HG03025 (cell line): ENCODE results near the gene CHST8.
"Not testable (repeated sequence)": the region's sequence is repeated elsewhere in the genome, so short reads cannot be mapped to it uniquely, and the experiment has no call there.

Source experiments
- ATAC-seq: cut with Tn5 transposase; IDR thresholded peaks from one replicate; pipeline ENCODE4 v1.9.1; 2021; ENCODE audit warnings: mild to moderate bottlenecking, moderate library complexity; ENCODE audit not compliant: unreplicated experiment, low FRiP score

CHST8 gene

DNA sequence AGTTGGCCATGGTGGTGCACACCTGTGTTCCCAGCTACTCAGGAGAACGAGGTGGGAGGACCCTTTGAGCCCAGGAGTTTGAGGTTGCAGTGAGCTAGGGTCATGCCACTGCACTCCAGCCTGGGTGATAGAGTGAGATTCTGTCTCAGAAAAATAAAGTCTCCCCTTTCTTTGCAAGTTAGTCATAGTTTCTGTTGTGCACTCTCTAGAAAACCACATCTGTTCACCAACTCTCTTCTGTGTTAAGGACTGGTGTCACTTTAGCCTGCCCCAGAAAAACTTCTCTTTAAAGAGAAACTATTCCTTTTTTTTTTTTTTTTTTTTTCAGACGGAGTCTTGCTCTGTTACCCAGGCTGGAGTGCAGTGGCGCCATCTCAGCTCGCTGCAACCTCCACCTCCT lies 4.9 kb upstream of the CHST8 start:
- no peak for ATAC-seq

DNA sequence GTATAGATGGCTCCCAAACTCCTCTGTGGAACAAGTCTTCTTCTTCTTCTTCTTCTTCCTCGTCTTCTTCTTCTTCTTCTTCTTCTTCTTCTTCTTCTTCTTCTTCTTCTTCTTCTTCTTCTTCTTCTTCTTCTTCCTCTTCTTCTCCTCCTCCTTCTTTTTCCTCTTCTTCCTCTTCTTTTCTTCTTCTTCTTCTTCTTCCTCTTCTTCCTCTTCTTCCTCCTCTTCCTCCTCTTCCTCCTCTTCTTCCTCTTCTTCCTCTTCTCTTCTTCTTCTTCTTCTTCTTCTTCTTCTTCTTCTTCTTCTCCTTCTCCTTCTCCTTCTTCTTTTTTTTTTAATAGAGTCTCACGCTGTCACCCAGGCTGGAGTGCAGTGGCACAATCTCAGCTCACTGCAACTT lies 3.4 kb upstream of the CHST8 start:
- not testable (repeated sequence) for ATAC-seq

DNA sequence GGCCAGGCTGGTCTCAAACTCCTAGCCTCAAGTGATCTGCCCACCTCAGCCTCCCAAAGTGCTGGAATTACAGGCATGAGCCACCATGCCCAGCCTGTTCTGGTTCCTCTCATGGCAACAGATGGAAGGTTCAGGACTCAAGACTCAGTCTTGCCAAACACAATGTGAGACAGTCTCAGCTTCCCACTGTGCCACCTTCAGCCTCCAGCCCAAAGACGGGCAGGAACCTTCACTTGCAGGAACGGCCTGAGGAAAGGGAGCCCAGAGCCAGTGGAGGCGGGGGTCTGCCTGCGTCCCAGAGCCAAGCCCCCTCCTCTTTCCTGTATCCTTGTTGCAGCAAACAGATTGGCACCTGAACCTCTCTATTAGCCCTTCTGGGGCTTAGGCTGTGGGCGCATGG lies 2.9 kb upstream of the CHST8 start:
- no peak for ATAC-seq

DNA sequence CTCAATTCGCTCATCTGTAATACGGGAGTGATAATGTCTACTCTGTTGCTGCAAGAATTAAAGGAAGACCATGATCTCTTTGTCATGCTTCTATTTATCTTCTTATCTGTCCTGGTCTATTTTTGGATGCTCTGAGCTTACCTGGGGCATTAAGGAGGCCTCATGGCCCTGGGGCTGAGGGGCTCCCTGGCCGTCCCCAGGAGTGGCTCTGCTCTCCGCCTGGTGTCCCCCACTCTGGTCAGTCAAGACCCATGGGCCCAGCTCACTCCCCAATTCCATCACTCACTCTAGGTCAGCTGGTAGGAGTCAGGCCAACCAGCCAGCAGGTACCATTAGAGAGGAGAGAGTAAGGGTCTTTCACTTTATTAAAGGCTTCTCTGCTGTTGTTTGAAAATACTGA lies 1.1 kb upstream of the CHST8 start:
- ATAC-seq = no peak

DNA sequence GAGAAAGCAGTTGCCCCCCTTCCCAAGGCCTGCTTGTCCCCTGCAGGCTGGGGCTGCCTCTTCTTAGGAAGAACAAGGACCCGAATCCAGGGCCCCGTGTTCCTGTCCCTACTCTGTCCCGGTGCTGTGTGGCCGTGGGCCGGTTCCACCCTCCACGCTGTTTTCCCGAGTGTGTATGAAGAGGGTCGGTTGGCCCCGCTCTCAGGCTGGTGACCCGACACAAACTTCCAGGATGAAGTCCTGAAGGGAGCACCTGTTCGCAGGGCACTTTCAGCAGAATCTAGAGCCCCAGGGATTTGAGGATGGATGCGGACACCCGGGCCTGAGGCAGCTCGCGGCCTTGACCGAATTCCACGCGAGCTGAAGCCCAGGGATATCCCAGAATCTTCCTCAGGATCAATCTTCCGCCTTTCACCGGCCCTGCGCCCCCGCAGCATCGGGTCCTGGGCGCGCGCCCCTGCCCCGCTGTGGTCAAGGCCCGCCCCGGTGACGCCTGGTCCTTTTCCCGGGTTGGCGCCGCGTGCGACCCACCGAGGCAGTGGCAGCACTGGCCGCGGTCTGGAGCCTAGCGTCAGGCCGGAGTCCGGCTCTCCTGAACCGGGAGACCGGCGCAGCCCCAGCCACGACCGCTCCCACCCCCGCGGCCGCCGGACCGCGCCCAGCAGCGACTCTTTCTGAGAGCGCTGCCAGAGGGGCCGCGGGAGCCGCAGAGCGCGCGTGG lies 528 bp upstream of the CHST8 start:
- no peak for ATAC-seq

DNA sequence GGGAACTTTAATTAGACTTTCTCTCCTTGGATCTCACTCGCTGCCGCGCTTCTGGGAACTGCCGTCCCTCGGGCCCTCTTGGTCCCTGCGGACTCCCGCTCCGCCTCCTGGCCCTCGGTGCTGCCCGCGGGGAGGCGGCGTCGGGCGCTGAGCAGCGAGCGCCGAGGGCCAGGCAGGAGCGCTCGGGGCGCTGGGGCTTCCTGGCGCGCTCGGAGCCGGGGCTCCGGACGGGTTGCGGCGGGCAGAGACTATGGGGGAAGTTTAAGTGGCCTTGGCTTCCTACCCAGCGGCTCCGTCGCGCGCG lies 704 bp downstream of the CHST8 start:
- ATAC-seq = no peak

DNA sequence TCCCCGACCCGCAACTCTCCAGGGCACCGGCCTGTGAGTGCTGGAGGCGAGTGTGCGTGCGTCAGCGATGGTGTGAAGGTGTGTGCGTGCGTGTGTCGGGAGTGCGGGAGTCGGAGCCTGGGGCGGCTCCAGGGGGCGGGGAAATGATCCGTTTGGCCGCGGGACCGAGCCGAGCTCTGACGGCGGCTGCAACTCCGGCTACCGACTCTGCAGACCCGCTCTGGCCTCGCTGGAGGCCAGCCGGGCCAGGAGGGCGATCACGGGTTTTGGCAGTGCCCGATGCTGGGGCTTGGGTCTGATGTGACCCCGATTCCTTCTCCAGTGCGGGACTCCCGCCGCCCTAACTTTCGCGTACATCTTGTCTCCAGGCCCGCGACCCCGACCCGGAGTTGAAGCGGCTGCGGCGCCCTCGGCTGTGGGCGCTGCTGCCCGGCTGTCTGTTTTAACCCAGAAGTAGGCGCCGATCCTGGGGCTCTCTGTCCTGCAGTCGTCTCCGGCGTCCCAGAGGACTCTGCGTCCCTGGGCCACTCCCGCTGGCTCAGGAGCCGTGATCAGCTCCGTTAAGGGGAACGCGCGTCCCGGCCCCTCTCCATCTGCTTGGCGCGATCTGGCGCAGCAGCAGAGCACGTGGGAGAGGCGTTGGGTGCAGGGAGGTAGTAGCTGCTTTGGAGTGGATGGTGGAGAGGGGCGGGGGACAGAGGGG lies 1.2 kb downstream of the CHST8 start:
- no peak for ATAC-seq

DNA sequence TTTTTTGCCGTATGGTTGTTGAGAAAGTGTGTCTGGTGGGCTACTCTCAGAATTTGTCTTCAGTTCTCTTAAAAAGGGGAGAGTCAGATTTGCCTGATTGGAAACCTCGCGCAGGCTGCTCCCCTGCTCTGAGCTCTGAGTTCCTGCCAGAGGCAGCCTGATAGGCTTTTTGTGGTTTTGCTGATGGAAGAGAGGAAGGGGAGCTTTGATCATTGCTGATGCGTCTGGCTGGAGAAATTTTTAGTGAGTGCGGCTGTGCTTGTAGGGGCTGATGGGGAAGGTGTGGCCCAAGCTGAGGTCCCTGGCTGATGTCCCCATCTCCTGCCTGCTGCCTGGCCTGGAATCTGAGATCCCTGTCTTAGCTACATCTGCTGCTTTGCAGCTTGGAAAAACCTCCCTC lies 2.8 kb downstream of the CHST8 start:
- no peak for ATAC-seq

DNA sequence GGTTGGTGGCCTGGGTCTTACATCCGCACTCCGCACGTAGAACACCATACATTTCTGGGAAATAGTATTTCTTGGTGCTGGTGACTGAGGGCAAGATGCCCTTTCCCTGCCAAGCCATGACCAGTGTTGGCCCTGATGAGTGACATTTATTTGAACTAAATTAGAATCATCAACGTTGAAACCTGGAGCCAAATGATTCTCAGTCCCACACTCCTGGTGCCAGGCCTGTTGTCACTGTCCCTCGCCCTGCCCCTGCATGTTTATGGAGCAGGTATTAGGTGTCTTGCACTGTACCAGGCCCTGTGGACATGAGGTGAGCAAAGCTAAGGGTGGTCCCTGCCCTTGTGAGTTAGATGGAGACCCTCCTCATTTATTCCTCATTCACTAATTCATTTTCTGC lies 5.8 kb downstream of the CHST8 start:
- ATAC-seq = no peak

DNA sequence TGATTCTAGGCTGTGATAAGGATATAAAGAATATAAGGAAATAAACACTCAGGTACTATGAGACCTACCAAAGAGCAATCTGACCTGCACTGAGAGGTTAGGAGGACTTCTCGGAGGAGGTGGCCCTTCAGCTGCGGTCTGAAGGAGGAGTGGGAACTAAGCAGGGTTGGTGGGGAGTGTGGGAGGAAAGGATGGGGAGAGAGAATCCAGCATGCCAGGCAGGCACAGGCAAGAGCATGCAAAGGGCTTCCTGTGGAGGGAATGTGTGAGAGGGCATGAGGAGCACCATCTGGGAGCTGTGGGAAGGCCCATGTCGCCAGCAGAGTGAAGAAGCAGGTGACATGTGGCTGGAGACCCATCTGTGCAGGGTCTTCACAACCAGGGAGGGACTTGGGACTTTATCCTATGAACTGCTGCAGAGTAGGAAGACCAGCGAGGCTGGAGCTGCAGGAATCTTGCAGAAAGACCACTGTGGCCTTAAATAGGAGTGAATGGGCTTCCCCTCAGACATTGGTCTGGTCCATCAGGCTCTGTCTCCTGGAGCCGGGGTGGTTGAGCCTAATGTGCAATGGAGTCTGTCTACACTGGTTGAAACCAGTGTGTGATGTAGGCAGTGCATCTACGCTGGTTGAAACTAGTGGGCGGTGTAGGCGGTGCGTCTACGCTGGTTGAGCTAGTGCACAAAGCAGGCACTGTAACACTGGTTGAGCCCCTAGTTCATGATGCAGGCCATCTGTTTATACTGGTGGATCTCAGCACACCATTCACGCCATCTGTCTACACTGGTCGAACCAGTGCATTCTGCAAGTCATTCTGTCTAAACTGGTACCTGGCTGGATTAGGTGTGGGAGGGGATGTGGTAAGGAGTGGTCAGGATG lies 6.4 kb downstream of the CHST8 start:
- ATAC-seq = no peak

DNA sequence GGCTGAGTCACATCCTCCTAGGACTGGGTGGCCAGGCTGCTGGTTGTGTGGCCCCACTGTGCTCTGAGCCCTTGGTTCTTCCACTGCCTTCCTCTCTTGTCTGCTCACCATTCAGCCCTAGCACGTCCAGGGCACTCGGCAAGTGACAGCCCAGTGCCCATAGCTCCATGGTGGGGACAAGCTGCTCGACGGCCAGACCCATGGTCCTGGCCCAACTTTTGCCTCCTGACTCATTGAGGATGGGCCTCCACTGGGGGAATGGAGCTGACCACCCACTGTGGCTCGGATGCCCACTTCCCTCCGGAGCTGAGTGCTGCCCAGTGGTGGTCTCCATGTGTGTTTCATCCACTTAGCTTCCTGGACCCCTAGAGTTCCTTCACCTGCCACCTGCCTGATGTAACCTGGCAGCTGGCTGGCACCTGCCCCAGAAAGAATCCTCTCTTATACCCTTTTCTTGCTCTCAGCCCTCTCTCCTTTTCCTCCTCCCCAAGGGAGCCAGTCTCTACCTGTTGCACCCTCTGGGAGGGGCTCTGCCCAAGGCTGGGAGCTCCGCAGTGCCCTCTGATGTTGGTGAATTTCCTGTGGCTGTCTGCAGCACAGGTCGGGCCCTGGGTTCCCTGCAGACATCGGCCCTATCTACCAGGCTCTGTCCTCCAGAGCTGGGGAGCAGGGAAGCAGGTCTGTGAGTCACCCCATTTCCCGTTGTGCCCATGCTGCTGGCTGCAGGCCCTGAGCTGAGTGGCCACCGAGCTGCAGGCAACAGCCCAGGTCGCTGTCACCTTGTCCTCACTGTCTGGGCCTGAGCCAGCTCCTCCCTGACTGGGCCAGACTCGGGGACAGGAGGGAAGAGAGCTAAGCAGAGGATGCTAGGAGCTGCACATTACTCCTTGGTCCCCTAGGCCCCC lies 7.4 kb downstream of the CHST8 start:
- no peak for ATAC-seq

DNA sequence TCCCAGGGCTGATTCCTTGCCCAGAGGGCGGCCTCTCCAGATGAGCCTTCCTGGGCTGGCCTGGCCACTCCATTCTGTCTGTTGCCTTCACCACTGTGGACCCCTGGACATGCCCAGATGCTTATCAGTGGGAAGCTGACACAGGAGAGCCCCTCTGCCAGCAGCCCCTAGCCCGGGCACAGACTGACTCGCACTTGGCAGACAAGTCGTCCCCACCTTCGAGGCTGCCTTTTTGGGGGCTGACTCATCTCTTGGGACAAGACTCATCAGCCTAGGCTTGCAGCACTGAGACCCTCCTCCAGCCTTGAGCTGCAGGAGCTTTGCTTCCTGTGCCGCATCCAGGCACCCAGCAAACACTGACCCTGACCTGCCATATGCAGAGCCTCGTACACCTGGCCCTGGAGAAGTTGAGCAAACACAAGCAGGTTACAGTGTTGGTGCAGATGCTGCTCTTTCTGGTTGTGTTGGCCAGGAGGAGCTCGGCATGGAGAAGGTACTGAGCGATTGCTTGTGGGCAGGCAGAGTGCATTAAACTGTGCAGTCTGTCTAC lies 8.1 kb downstream of the CHST8 start:
- ATAC-seq = no peak

DNA sequence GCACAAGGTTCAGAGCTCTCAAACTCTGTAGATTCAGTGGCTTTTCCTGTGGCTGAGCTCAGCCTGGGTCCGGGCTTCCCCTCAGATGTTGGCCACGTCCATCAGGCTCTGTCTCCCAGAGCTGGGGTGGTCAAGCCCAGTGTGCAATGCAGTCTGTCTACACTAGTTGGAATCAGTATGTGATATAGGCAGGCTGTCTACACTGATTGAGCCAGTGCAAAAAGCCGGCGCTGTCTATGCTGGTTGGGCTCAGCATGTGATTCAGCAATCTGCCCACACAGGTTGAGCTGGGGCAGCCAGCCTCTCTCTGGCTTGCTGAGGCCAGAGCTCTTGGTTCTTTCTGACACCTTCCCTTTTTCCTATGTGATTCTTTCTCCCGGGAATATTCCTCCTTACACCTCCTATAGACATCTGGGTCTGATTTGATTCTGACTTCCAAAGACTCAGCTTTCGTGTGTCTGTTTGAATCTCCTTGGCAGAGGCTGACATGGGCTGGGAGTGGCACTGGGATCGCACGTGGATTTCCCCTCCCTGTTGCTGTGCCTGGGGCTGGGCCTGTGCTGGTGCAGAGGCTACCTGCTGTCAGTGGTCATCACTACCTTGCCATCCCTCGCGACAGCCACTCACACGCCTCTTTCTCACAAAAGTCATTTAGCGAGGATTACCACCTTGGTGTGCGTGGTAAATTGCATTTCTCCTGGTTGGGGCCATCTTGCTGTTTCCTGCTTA lies 9.3 kb downstream of the CHST8 start:
- ATAC-seq = no peak

DNA sequence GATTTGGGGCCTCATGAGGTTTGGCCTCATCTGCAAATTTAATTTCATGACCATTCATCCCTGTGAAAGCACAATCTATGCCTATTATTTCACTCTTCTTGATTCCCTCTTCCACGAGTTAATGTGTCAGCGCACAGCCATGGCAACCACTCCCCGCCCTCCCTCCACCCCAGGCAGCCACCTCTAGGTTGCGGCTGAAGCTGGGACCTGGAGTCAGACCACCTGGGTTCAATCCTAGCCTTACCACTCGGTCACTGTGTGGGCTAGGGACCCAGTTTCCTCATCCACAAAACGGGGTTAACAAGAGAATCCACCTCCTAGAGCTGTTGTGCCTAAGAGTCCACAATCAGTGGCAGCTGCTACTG lies 9.8 kb downstream of the CHST8 start:
- ATAC-seq = no peak

DNA sequence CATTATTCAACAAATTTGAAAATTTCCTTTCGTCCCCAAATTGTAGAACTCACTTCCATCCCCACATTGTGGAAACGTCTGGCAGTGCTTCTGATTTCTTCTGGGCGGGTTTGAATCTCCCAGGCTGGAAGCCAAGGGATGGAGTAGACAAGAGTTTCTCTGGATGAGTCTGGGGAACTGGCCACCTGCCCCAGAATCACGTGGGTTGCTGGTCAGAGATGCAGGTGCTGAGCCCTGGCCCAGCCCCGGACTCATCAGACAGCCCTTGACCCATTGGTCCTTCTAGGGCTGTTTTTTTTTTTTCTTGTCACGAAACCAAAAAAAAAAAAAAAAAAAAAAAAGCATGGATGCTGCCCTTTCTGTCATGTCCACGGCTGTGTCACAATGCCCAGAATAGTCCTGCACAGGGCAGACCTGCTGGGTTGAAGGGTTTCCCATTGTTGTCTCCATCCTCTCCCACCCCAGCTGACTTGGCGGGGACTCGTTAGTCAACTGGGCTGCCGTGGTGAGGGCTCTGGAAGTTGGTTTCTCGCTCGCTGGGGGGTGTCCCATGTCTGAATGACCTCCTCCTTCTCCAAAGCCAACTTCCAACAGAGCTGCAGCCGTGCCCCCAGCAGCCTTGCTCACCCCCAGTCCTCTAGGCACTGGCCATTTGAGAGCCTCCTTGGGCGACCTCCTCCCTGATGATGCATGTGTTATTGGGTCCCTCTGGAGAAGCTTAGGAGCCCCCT lies 12.8 kb downstream of the CHST8 start:
- ATAC-seq = no peak

DNA sequence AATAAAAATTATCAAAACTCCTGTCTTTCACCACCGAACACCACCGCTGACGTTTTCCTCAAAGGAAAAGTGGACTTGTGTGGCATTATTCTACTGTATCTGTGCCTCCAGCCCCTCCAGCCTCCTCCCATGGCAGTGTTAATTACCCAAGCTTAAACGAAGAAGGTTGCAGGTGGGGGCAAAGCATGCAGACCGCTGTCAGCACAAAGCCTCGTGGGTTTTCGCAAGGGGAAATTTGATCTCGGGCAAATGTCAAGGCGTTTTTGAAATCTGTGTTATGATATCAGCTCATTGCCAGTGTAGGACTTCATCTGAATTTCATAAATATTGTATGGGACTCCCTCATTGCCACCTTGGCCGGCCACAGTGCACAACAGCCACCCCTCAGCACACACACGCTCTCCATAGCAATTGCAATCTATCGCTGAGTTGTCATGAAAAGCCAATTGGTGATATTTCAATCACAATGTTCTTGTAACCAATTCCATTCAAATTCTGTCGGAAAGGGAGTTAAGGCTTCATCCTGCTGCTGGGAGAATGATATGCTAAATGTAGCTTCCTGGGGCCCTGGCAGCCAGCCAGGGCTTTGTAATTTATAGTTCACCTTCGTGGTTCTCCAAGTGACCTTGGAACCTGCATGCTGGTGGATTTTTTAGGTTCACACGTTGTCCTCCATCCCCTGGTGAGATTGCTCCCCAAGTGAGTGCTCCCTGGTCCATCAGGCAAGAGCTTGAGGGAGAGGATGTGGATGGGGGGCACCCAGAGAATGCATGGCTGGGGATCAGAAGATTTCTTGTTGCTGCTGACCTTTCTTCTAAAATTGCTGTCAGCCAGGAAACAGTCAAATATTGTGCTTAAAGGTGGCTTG lies 16.6 kb downstream of the CHST8 start:
- no peak for ATAC-seq

DNA sequence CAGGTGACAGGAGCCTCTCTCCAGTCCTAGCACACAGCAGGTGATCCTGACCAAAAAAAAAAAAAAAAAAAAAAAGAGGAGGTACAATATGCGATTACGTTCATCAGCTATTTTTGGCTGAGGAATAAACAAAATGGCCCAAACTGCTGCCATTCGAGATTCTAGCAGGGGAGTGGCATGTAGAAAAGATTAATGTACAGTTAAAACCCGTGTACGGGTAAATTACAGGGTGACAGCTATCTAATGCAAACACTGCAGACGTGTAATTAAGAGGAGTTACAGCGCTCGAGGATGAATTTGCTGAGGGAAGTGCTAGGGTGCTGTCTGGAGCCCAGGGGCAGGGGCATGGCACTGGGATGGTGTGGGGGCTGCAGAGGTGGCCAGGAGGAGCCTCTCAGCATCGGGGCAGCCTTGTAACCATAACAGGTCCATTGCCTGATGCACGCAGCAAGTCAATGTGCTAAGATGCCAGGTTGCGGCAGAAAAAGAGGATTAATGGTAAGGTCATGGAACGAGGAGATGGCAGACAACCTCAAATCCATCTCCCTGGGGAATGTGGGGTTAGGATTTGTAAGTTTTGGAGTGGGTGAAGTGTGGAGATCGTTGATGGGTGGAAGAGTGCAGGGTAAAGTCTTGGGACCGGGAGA lies 17.4 kb downstream of the CHST8 start:
- ATAC-seq = no peak

DNA sequence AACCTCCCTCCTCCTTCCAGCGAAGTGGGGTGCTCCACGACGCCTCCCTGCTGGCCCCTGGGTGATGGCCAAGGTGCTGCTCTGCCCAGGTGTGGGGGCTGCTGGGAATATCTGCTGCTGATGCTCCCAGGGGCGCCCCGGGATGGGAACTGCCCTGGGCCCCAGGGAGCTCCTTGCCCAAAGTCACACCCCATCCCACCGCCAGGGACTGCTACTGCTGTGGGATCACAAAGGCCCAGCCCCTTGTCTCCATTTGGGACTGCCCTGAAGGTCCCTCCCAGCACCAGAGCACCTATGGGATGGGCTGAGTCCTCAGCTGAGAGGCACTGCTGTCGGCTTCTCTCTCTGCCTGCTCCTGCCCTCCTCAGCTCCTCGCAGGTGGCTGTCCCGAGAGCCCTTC lies 19.0 kb downstream of the CHST8 start:
- no peak for ATAC-seq
